ENCODE data around the gene ADCY3.

GRCh38 chr2:24856791-24857211 lies 63.2 kb downstream of the ADCY3 start:
- TF ChIP-seq EZH2phosphoT487 (IDR thresholded peaks at IDR 0.05; ENCODE audit: borderline replicate concordance, low read depth) (no peak), GABPA (IDR thresholded peaks at IDR 0.05; ENCODE audit: low read depth) (no peak), CTCF (IDR thresholded peaks at IDR 0.05) (no peak), ZBTB33 (IDR thresholded peaks at IDR 0.05; ENCODE audit: borderline replicate concordance, low read depth) (no peak), FOXJ3 (CRISPR knock-in tag; IDR thresholded peaks at IDR 0.05) (no peak), TAF1 (IDR thresholded peaks at IDR 0.05; ENCODE audit: borderline replicate concordance, low read depth, low read length) (no peak), FOXM1 (IDR thresholded peaks at IDR 0.05; ENCODE audit: low read depth) (no peak), TCF12 (IDR thresholded peaks at IDR 0.05) (no peak), JUND (IDR thresholded peaks at IDR 0.05) (no peak), POLR2AphosphoS5 (IDR thresholded peaks at IDR 0.05; ENCODE audit: low read depth, low read length) (no peak)
- TF ChIP-seq, protein P1, sequence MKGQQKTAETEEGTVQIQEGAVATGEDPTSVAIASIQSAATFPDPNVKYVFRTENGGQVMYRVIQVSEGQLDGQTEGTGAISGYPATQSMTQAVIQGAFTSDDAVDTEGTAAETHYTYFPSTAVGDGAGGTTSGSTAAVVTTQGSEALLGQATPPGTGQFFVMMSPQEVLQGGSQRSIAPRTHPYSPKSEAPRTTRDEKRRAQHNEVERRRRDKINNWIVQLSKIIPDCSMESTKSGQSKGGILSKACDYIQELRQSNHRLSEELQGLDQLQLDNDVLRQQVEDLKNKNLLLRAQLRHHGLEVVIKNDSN (IDR thresholded peaks at IDR 0.05; ENCODE audit: borderline replicate concordance, low read depth) = no peak
